Neural progenitor cell (in vitro differentiated cells): ENCODE data around the gene GRM8.

Experiments used
- CTCF ChIP-seq: fragments of 200-600 bp; sonication (generic); IDR thresholded peaks from 2 replicates; pipeline ENCODE4 v1.5.1; 2017; ENCODE audit warnings: antibody characterized with exemption, mild to moderate bottlenecking
- EZH2phosphoT487 ChIP-seq: fragments of 200-600 bp; sonication (generic); IDR thresholded peaks from 2 replicates; pipeline ENCODE4 v1.6.1; 2017; ENCODE audit warnings: antibody characterized with exemption

- TF ChIP-seq CTCF: no peak
- TF ChIP-seq EZH2phosphoT487: no peak
These were observed 230.9 kb downstream of the GRM8 start for GRCh38 chr7:127021857-127022256.
